ENCODE measurements around the gene MPIG6B.

- TF ChIP-seq, protein P1, sequence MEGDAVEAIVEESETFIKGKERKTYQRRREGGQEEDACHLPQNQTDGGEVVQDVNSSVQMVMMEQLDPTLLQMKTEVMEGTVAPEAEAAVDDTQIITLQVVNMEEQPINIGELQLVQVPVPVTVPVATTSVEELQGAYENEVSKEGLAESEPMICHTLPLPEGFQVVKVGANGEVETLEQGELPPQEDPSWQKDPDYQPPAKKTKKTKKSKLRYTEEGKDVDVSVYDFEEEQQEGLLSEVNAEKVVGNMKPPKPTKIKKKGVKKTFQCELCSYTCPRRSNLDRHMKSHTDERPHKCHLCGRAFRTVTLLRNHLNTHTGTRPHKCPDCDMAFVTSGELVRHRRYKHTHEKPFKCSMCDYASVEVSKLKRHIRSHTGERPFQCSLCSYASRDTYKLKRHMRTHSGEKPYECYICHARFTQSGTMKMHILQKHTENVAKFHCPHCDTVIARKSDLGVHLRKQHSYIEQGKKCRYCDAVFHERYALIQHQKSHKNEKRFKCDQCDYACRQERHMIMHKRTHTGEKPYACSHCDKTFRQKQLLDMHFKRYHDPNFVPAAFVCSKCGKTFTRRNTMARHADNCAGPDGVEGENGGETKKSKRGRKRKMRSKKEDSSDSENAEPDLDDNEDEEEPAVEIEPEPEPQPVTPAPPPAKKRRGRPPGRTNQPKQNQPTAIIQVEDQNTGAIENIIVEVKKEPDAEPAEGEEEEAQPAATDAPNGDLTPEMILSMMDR (IDR thresholded peaks at IDR 0.05): no peak
- no peak for TF ChIP-seq POLR2A (IDR thresholded peaks at IDR 0.05)
Observed at GRCh38 chr6:31727034-31727716, 4.0 kb downstream of the MPIG6B start.
